IMR-90 (cell line): ENCODE results near the gene CIZ1. TPM values are rescaled to one million over a fixed set of nuclear protein-coding genes. Genes with fewer than 3 reads are reported as not detected.

Experiments used
- ATAC-seq: fragments of 200-7000 bp; cut with Tn5 transposase; 2 replicates; pipeline ENCODE4 v1.9.1; 2020; ENCODE audit warnings: low read depth, mild to moderate bottlenecking, moderate library complexity
- BruUV-seq: library from RNA; stranded (reverse); fragments of 400-500 nt; replicated peaks from 2 replicates; lab custom pipeline; 2021; lab: Mats Ljungman, UMichigan
- CTCF ChIA-PET: fragments of 300-600 bp; formaldehyde crosslinking; extraction: SDS; loops from one replicate; lab custom pipeline; 2021; ENCODE audit warnings: antibody characterized with exemption; lab: Yijun Ruan, JAX
- POLR2A ChIA-PET: fragments of 300-600 bp; sonication (Branson Sonifier 250); formaldehyde crosslinking; loops from one replicate; lab custom pipeline; 2022; ENCODE audit warnings: antibody characterized with exemption; ENCODE audit not compliant: unreplicated experiment; lab: Charles Lee
- DNase-seq: peaks from one replicate; pipeline ENCODE4 v3.0.0; 2013
- H2AFZ ChIP-seq: replicated peaks from 2 replicates; pipeline ENCODE3; 2013; ENCODE audit warnings: low read length, mild to moderate bottlenecking; ENCODE audit not compliant: poor library complexity
- H2AK5ac ChIP-seq: 2 replicates; pipeline ENCODE4 v1.6.1; 2013; ENCODE audit warnings: low read depth, low read length, inconsistent platforms
- H2AK9ac ChIP-seq: replicated peaks from 2 replicates; pipeline ENCODE3; 2013; ENCODE audit warnings: mild to moderate bottlenecking, low read depth, low read length, moderate library complexity; ENCODE audit not compliant: poor library complexity
- H2BK120ac ChIP-seq: 2 replicates; pipeline ENCODE4 v1.6.1; 2013; ENCODE audit warnings: low read depth, low read length, inconsistent platforms
- H2BK15ac ChIP-seq: 3 replicates; pipeline ENCODE4 v1.6.1; 2013; ENCODE audit warnings: low read depth, low read length, inconsistent platforms
- H2BK20ac ChIP-seq: 2 replicates; pipeline ENCODE4 v1.6.1; 2013; ENCODE audit warnings: low read depth, mild to moderate bottlenecking, inconsistent platforms, low read length, moderate library complexity
- H2BK5ac ChIP-seq: 2 replicates; pipeline ENCODE4 v1.6.1; 2013; ENCODE audit warnings: mild to moderate bottlenecking, low read depth, low read length, inconsistent platforms; ENCODE audit not compliant: poor library complexity, severe bottlenecking
- H3K14ac ChIP-seq: replicated peaks from 2 replicates; pipeline ENCODE4 v1.6.1; 2013; ENCODE audit warnings: low read depth, low read length, inconsistent platforms
- H3K18ac ChIP-seq: 2 replicates; pipeline ENCODE4 v1.6.1; 2013; ENCODE audit warnings: low read depth, low read length, control low read depth
- H3K23ac ChIP-seq: 2 replicates; pipeline ENCODE4 v1.6.1; 2013; ENCODE audit warnings: low read depth, low read length, inconsistent platforms
- H3K27ac ChIP-seq: 2 replicates; pipeline ENCODE4 v1.5.1; 2013; ENCODE audit warnings: mild to moderate bottlenecking, control low read depth, low read length; ENCODE audit not compliant: insufficient read depth
- H3K27me3 ChIP-seq: 2 replicates; pipeline ENCODE4 v1.6.1; 2013; ENCODE audit warnings: low read length; ENCODE audit not compliant: control insufficient read depth, insufficient read depth
- H3K36me3 ChIP-seq: 2 replicates; pipeline ENCODE4 v1.6.1; 2013; ENCODE audit warnings: low read length, mixed read lengths; ENCODE audit not compliant: control insufficient read depth, insufficient read depth
- H3K4ac ChIP-seq: 2 replicates; pipeline ENCODE4 v1.6.1; 2013; ENCODE audit warnings: low read depth, low read length, inconsistent platforms
- H3K4me1 ChIP-seq: 2 replicates; pipeline ENCODE4 v1.6.1; 2013; ENCODE audit warnings: low read length, mixed read lengths; ENCODE audit not compliant: control insufficient read depth, insufficient read depth
- H3K4me2 ChIP-seq: 2 replicates; pipeline ENCODE4 v1.6.1; 2013; ENCODE audit warnings: low read depth, mild to moderate bottlenecking, control low read depth, low read length, moderate library complexity
- H3K4me3 ChIP-seq: 2 replicates; pipeline ENCODE4 v1.5.1; 2013; ENCODE audit warnings: low read depth, mild to moderate bottlenecking, control low read depth, low read length, moderate library complexity; ENCODE audit not compliant: insufficient read depth
- H3K56ac ChIP-seq: 2 replicates; pipeline ENCODE4 v1.6.1; 2013; ENCODE audit warnings: low read length, inconsistent platforms; ENCODE audit not compliant: insufficient read depth; ENCODE audit errors: extremely low read depth
- H3K79me1 ChIP-seq, 2 experiments: 2 replicates each; pipeline ENCODE4 v1.6.1; 2013; ENCODE audit warnings: low read length in 2 of 2, inconsistent platforms in 1 of 2, low read depth in 1 of 2
- H3K9ac ChIP-seq: 2 replicates; pipeline ENCODE4 v1.6.1; 2013; ENCODE audit warnings: low read depth, low read length, control low read depth
- H3K9me1 ChIP-seq: 2 replicates; pipeline ENCODE4 v1.6.1; 2013; ENCODE audit warnings: low read length, inconsistent platforms; ENCODE audit not compliant: insufficient read depth
- H3K9me3 ChIP-seq: 2 replicates; pipeline ENCODE4 v1.6.1; 2013; ENCODE audit warnings: low read length; ENCODE audit not compliant: control insufficient read depth, insufficient read depth
- H4K20me1 ChIP-seq: 2 replicates; pipeline ENCODE4 v1.6.1; 2013; ENCODE audit warnings: low read length, inconsistent platforms; ENCODE audit not compliant: insufficient read depth
- H4K5ac ChIP-seq: 2 replicates; pipeline ENCODE4 v1.6.1; 2013; ENCODE audit warnings: mild to moderate bottlenecking, low read depth, low read length, control low read depth
- H4K8ac ChIP-seq, 2 experiments: 2 replicates each; pipeline ENCODE4 v1.6.1; 2013; ENCODE audit warnings: low read depth in 2 of 2, low read length in 2 of 2, control low read depth in 1 of 2, inconsistent platforms in 1 of 2
- H4K91ac ChIP-seq: 2 replicates; pipeline ENCODE4 v1.6.1; 2013; ENCODE audit warnings: low read depth, low read length, inconsistent platforms; ENCODE audit not compliant: insufficient read depth
- BHLHE40 ChIP-seq: fragments of 150-350 bp; IDR thresholded peaks from 2 replicates; pipeline ENCODE4 v1.6.1; 2016; ENCODE audit warnings: mild to moderate bottlenecking, low read depth, low read length
- CEBPB ChIP-seq: IDR thresholded peaks from 2 replicates; pipeline ENCODE4 v1.6.1; 2012; ENCODE audit warnings: low read depth, low read length, improper control_type of control experiment
- CHD1 ChIP-seq: IDR thresholded peaks from 2 replicates; pipeline ENCODE4 v1.6.1; 2012; ENCODE audit warnings: low read depth, low read length, improper control_type of control experiment
- FOS ChIP-seq: fragments of 150-350 bp; IDR thresholded peaks from 2 replicates; pipeline ENCODE4 v1.6.1; 2016; ENCODE audit warnings: low read depth, low read length
- MAFK ChIP-seq: IDR thresholded peaks from 2 replicates; pipeline ENCODE4 v1.6.1; 2012; ENCODE audit warnings: low read depth, low read length, improper control_type of control experiment
- MAZ ChIP-seq: IDR thresholded peaks from 2 replicates; pipeline ENCODE4 v1.6.1; 2012; ENCODE audit warnings: low read depth, mild to moderate bottlenecking, low read length, improper control_type of control experiment, moderate library complexity, borderline replicate concordance
- NFE2L2 ChIP-seq: fragments of 150-350 bp; IDR thresholded peaks from 2 replicates; pipeline ENCODE4 v1.6.1; 2016; ENCODE audit warnings: low read depth, mild to moderate bottlenecking, low read length
- POLR2A ChIP-seq: IDR thresholded peaks from 2 replicates; pipeline ENCODE4 v1.6.1; 2012; ENCODE audit warnings: mild to moderate bottlenecking, low read depth, low read length
- RAD21 ChIP-seq: IDR thresholded peaks from 2 replicates; pipeline ENCODE4 v1.6.1; 2012; ENCODE audit warnings: low read length, improper control_type of control experiment
- RCOR1 ChIP-seq: IDR thresholded peaks from 2 replicates; pipeline ENCODE4 v1.6.1; 2012; ENCODE audit warnings: mild to moderate bottlenecking, low read length, improper control_type of control experiment; ENCODE audit not compliant: insufficient replicate concordance
- RFX5 ChIP-seq: IDR thresholded peaks from 2 replicates; pipeline ENCODE4 v1.8.0; 2012; ENCODE audit warnings: low read depth, mild to moderate bottlenecking, low read length, moderate library complexity
- SMC3 ChIP-seq: fragments of 150-350 bp; IDR thresholded peaks from 2 replicates; pipeline ENCODE4 v1.6.1; 2016; ENCODE audit warnings: low read depth, mild to moderate bottlenecking, antibody characterized with exemption, low read length, moderate library complexity
- WGBS, 2 experiments: methylation state at CpG; one replicate each; pipeline versions ENCODE4 v1.1.5 to v1.1.7; 2013; ENCODE audit warnings: missing lambda C conversion rate in 2 of 2; ENCODE audit not compliant: insufficient read length in 1 of 2; ENCODE audit errors: extremely low coverage in 2 of 2; 5-methylcytosine and 5-hydroxymethylcytosine counted together
- dilution Hi-C: fragments of 300-500 bp; cut with HindIII; formaldehyde crosslinking; loops from one replicate; pipeline ENCODE4 v1.14.3; 2018; ENCODE audit warnings: low sequenced_read_pairs; ENCODE audit not compliant: unreplicated experiment
- in situ Hi-C: fragments of 300-500 bp; cut with MboI; formaldehyde crosslinking; loops from 3 replicates; pipeline ENCODE4 v1.14.3; 2019; ENCODE audit warnings: low sequenced_read_pairs, inconsistent platforms, mixed read lengths
- intact Hi-C: fragments of 100-400 bp; cut with micrococcal nuclease; formaldehyde crosslinking; loops from 2 replicates; pipeline ENCODE4 v1.10.0; 2022
- polyA plus RNA-seq, 3 experiments: library from polyadenylated mRNA; depleted of rRNA; stranded (reverse); fragments of >200 nt; gene quantifications; 2 replicates each; pipeline ENCODE4 v1.2.3, GENCODE V29; 2012; ENCODE audit warnings: low replicate concordance in 1 of 3
- total RNA-seq: library from RNA; depleted of rRNA; stranded (reverse); fragments of >200 nt; gene quantifications from 2 replicates; pipeline ENCODE4 v1.2.3, GENCODE V29; 2012
- TF ChIP-seq, protein P1 (sequence below): fragments of 150-350 bp; IDR thresholded peaks from 2 replicates; pipeline ENCODE4 v1.6.1; 2017; ENCODE audit warnings: mild to moderate bottlenecking, antibody characterized with exemption, low read length, low read depth
- TF ChIP-seq, protein P2 (sequence below): fragments of 150-350 bp; IDR thresholded peaks from 2 replicates; pipeline ENCODE4 v1.6.1; 2016; ENCODE audit warnings: low read depth, mild to moderate bottlenecking, low read length, moderate library complexity, borderline replicate concordance
- TF ChIP-seq, protein P3 (sequence below): conservative IDR thresholded peaks from 2 replicates; pipeline ENCODE4 v1.5.1; 2012; ENCODE audit warnings: mild to moderate bottlenecking, low read depth, low read length, improper control_type of control experiment

The CIZ1 gene
- total and polyA plus RNA-seq, 2 of the 4 experiments (the other 2 are of a cell fraction): 13.8 to 51.9 TPM

DNA sequence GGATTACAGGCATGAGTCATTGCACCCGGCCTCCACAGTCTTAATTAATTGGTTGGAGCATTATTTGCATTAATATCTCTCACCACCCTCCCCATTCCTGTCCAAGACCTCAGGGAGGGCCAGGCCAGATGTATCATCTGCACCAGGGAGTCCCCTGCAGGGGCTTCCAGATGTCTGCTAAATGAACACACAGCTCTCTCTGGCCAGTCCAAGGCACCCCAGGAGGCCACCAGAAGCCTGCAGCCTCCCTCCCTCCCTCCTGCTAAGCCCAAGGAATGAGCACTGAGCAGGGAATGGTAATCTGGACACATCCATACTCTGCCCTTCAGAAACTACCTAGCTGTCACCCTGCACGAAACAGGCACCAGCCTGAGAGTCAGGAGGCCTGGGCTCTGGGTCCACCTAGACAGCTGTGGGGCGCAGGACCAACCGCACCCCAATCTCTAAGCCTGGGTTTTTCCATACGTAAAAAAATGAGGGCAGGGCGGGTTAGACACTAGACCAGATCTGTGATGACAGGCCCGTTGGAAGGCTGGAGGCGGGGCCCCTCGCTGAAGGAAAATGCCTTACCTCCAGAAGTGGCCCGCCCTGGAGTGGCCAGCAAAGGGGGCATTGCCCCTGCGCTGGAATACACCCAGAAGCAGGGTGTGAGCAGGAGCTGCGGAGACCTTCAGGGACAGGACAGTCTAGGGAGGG lies 8.3 kb downstream of the CIZ1 start:
- no peak overlapping the region; the same call in 1 of the 2 replicates for H3K23ac ChIP-seq
- no peak overlapping the region for H3K9ac ChIP-seq
- dilution Hi-C loops (no loop called here), intact Hi-C loops (no loop called here), in situ Hi-C loops (no loop called here)
- H3K36me3 ChIP-seq: peaks cover 59% of the 10 kb centered on the region
- H3K4me1 ChIP-seq: no peaks in the 10 kb centered on the region
- H3K27me3 ChIP-seq: no peaks in the 10 kb centered on the region
- no peak overlapping the region for H3K14ac ChIP-seq
- CTCF ChIA-PET: interaction anchor here (0.7 to 1.1 kb wide), 2 partner anchors 18 to 22 kb away, joined by 3 to 4 read pairs; no protein-coding TSS in a partner anchor
- no peak overlapping the region for H2AK9ac ChIP-seq
- no peak overlapping the region for H3K56ac ChIP-seq
- no peak overlapping the region for H3K4ac ChIP-seq
- no peaks in the 10 kb centered on the region; the same call in 1 of the 2 replicates for H4K20me1 ChIP-seq
- H3K79me1 ChIP-seq: peaks cover 7 to 18% of the 10 kb centered on the region in 2 experiments; a peak in 3 of 4 replicates
- BruUV-seq: no TSS peak
- no peak overlapping the region for H4K5ac ChIP-seq
- no peak overlapping the region for H3K4me3 ChIP-seq
- H3K18ac ChIP-seq: no peak overlapping the region
- ATAC-seq (no peak), DNase-seq (no peak)
- H3K27ac ChIP-seq: no peak overlapping the region
- H2BK120ac ChIP-seq: no peak overlapping the region
- no peak overlapping the region for H3K4me2 ChIP-seq
- H2BK15ac ChIP-seq: no peak overlapping the region; the same call in 2 of the 3 replicates
- 90% methylated on average over 2 of the region's 12 CpGs; no CpG with 5 or more reads in 1 of the 2 experiments for WGBS, 2 experiments
- no peak overlapping the region for H4K8ac ChIP-seq
- POLR2A ChIA-PET: no interaction called here
- no peak overlapping the region for H4K91ac ChIP-seq
- H2AFZ ChIP-seq: no peak overlapping the region
- no peaks in the 10 kb centered on the region for H3K9me1 ChIP-seq
- H3K9me3 ChIP-seq: peaks cover 5% of the 10 kb centered on the region
- no peak overlapping the region for H2AK5ac ChIP-seq
- H2BK5ac ChIP-seq: no peak overlapping the region
- no peak overlapping the region for H2BK20ac ChIP-seq
- TF ChIP-seq SMC3: no peak
- TF ChIP-seq CEBPB: no peak
- TF ChIP-seq, protein P1, sequence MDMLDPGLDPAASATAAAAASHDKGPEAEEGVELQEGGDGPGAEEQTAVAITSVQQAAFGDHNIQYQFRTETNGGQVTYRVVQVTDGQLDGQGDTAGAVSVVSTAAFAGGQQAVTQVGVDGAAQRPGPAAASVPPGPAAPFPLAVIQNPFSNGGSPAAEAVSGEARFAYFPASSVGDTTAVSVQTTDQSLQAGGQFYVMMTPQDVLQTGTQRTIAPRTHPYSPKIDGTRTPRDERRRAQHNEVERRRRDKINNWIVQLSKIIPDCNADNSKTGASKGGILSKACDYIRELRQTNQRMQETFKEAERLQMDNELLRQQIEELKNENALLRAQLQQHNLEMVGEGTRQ: no peak
- no peak for TF ChIP-seq NFE2L2
- TF ChIP-seq CHD1: no peak
- TF ChIP-seq RAD21: no peak
- TF ChIP-seq MAZ: no peak
- TF ChIP-seq RCOR1: no peak
- TF ChIP-seq MAFK: no peak
- TF ChIP-seq RFX5: no peak
- TF ChIP-seq POLR2A: no peak
- no peak for TF ChIP-seq FOS
- TF ChIP-seq, protein P2, sequence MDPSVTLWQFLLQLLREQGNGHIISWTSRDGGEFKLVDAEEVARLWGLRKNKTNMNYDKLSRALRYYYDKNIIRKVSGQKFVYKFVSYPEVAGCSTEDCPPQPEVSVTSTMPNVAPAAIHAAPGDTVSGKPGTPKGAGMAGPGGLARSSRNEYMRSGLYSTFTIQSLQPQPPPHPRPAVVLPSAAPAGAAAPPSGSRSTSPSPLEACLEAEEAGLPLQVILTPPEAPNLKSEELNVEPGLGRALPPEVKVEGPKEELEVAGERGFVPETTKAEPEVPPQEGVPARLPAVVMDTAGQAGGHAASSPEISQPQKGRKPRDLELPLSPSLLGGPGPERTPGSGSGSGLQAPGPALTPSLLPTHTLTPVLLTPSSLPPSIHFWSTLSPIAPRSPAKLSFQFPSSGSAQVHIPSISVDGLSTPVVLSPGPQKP: no peak
- TF ChIP-seq BHLHE40: no peak
- TF ChIP-seq, protein P3, sequence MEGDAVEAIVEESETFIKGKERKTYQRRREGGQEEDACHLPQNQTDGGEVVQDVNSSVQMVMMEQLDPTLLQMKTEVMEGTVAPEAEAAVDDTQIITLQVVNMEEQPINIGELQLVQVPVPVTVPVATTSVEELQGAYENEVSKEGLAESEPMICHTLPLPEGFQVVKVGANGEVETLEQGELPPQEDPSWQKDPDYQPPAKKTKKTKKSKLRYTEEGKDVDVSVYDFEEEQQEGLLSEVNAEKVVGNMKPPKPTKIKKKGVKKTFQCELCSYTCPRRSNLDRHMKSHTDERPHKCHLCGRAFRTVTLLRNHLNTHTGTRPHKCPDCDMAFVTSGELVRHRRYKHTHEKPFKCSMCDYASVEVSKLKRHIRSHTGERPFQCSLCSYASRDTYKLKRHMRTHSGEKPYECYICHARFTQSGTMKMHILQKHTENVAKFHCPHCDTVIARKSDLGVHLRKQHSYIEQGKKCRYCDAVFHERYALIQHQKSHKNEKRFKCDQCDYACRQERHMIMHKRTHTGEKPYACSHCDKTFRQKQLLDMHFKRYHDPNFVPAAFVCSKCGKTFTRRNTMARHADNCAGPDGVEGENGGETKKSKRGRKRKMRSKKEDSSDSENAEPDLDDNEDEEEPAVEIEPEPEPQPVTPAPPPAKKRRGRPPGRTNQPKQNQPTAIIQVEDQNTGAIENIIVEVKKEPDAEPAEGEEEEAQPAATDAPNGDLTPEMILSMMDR: no peak
